ENCODE results near the gene SETBP1. TPM values are rescaled to one million over a fixed set of nuclear protein-coding genes. Genes with fewer than 3 reads are reported as not detected.

Gene SETBP1
- total RNA-seq, 4 donors from 2014 or later, result 15.6 to 27.3 (median 19.1) TPM

- TF ChIP-seq CTCF (IDR thresholded peaks at IDR 0.05; ENCODE audit: low read depth), result no peak
These were observed 93.5 kb downstream of the SETBP1 start for GRCh38 chr18:44774191-44774590.

- no peak for TF ChIP-seq CTCF (IDR thresholded peaks at IDR 0.05; ENCODE audit: low read depth)
These were observed 96.9 kb downstream of the SETBP1 start for GRCh38 chr18:44777457-44778192.

GRCh38 chr18:44778788-44779187, 98.1 kb downstream of the SETBP1 start:
- no peak for TF ChIP-seq CTCF (IDR thresholded peaks at IDR 0.05; ENCODE audit: low read depth)

- no peak for TF ChIP-seq CTCF (IDR thresholded peaks at IDR 0.05; ENCODE audit: low read depth)
These were observed 99.1 kb downstream of the SETBP1 start for GRCh38 chr18:44779753-44780292.

- TF ChIP-seq CTCF (IDR thresholded peaks at IDR 0.05; ENCODE audit: low read depth), result no peak
These were observed 101.2 kb downstream of the SETBP1 start for GRCh38 chr18:44781886-44782285.

- no peak for TF ChIP-seq CTCF (IDR thresholded peaks at IDR 0.05; ENCODE audit: low read depth)
These were observed 101.9 kb downstream of the SETBP1 start for GRCh38 chr18:44782617-44783016.

- TF ChIP-seq CTCF (IDR thresholded peaks at IDR 0.05; ENCODE audit: low read depth), result no peak
These were observed 102.7 kb downstream of the SETBP1 start for GRCh38 chr18:44783371-44783770.
